Thyroid gland (tissue), 4 donors: ENCODE measurements around the gene TSPAN10.

ENCODE experiments used
- CTCF ChIP-seq, 6 experiments: fragments of 200-600 bp in 3 of 6; fragments of 450-650 bp in 3 of 6; sonication (generic) in 3 of 6; IDR thresholded peaks; one replicate each; pipeline ENCODE4 v1.5.1; 2016 to 2019; ENCODE audit warnings: antibody characterized with exemption in 6 of 6, mild to moderate bottlenecking in 2 of 6, inconsistent platforms in 1 of 6, moderate library complexity in 1 of 6
- POLR2A ChIP-seq, 2 donors: fragments of 450-650 bp; IDR thresholded peaks; one replicate each; pipeline ENCODE4 v1.6.1; 2017; ENCODE audit warnings: antibody characterized with exemption in 2 of 2, mild to moderate bottlenecking in 2 of 2, moderate library complexity in 1 of 2

DNA sequence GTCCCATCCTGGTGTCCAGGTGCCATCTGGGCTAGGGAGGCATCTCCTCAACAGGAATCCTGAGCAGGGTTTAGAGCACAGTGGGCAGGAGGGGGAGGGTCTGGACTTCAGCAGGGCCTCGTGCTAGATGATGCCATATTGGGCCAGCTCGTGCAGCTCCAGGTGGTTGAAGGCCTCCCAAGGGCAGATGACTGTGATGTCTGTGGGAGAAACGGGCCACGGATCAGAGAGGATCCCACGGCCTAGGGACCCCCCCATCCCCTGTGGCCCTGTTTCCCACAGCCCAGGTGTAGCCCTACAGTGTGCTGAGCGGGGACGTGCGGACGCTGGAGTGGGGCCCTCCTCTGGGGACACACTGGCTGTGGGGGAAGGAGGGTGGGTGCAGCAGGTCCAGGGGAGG is 14.0 kb downstream of the TSPAN10 start:
- TF ChIP-seq POLR2A (IDR thresholded peaks at IDR 0.05): no peak
- TF ChIP-seq CTCF (IDR thresholded peaks at IDR 0.05): no peak
